Measurements from ENCODE around the gene HS2ST1.

HS2ST1 gene

GRCh38 chr1:87144316-87144895, 230.0 kb downstream of the HS2ST1 start:
- no peak for DNase-seq

- DNase-seq: no peak
Observed at GRCh38 chr1:87144981-87145380, 230.5 kb downstream of the HS2ST1 start.

GRCh38 chr1:87146538-87146937, 232.1 kb downstream of the HS2ST1 start:
- no peak for DNase-seq

- no peak for DNase-seq
Observed at GRCh38 chr1:87146986-87147385, 232.6 kb downstream of the HS2ST1 start.

- DNase-seq: no peak
Observed at GRCh38 chr1:87147851-87148250, 233.4 kb downstream of the HS2ST1 start.

GRCh38 chr1:87148661-87149060, 234.2 kb downstream of the HS2ST1 start:
- no peak for DNase-seq

GRCh38 chr1:87149241-87150041, 235.0 kb downstream of the HS2ST1 start:
- DNase-seq: no peak

GRCh38 chr1:87150143-87150542, 235.7 kb downstream of the HS2ST1 start:
- no peak for DNase-seq

GRCh38 chr1:87151500-87152421, 237.3 kb downstream of the HS2ST1 start:
- peak; percentile 45 for DNase-seq

GRCh38 chr1:87154384-87154783, 239.9 kb downstream of the HS2ST1 start:
- DNase-seq: no peak

- DNase-seq: no peak
Observed at GRCh38 chr1:87155170-87155569, 240.7 kb downstream of the HS2ST1 start.

- DNase-seq: no peak
Observed at GRCh38 chr1:87155648-87156047, 241.2 kb downstream of the HS2ST1 start.

GRCh38 chr1:87156124-87156523, 241.7 kb downstream of the HS2ST1 start:
- no peak for DNase-seq

GRCh38 chr1:87159378-87159915, 245.0 kb downstream of the HS2ST1 start:
- no peak for DNase-seq

All from stimulated activated CD4-positive, alpha-beta T cell treated with anti-CD3 and anti-CD28 coated beads, Interleukin-4, amount 100 ng/mL, for 1 hour (primary cell).